ENCODE results near the gene TEKTIP1.
"Not testable (repeated sequence)": the region's sequence is repeated elsewhere in the genome, so short reads cannot be mapped to it uniquely, and the experiment has no call there.

TEKTIP1 gene

GRCh38 chr19:3578390-3578789 lies 39.4 kb downstream of the TEKTIP1 start:
- Histone ChIP-seq H3K9ac (ENCODE audit: low read depth, low read length, poor library complexity) (no peak overlapping the region), H2BK5ac (ENCODE audit: low read length) (no peak overlapping the region), H2AFZ (ENCODE audit: low read length) (no peak overlapping the region), H4K8ac (ENCODE audit: low read depth, low read length) (no peak overlapping the region), H3K14ac (ENCODE audit: low read length) (no peak overlapping the region), H2BK120ac (ENCODE audit: low read depth, low read length) (no peak overlapping the region), H3K27me3 (ENCODE audit: control insufficient read depth in 3 of 3, insufficient read depth in 3 of 3, low read depth in 1 of 3, low read length in 3 of 3) (peaks cover 0 to 29% (median under 1%) of the 10 kb centered on the region in 3 experiments), H4K91ac (ENCODE audit: low read depth, low read length, poor library complexity) (no peak overlapping the region), H2BK15ac (ENCODE audit: low read length) (no peak overlapping the region), H3K9me3 (replicated peaks in 1 of 2; ENCODE audit: control insufficient read depth in 2 of 2, insufficient read depth in 1 of 2, low read depth in 1 of 2, low read length in 2 of 2) (no peaks in the 10 kb centered on the region), H2BK12ac (ENCODE audit: low read length) (no peak overlapping the region), H3K4me2 (ENCODE audit: insufficient read depth, low read length, poor library complexity, severe bottlenecking) (no peak overlapping the region), H3K4me3 (ENCODE audit: low read length in 2 of 2) (no peak overlapping the region), H3K27ac (replicated peaks; ENCODE audit: low read length) (no peak overlapping the region), H3K79me1 (ENCODE audit: low read depth, low read length) (no peaks in the 10 kb centered on the region), H2AK5ac (ENCODE audit: low read depth, low read length) (no peak overlapping the region), H3K36me3 (replicated peaks in 1 of 2; ENCODE audit: control insufficient read depth in 2 of 2, insufficient read depth in 2 of 2, low read length in 2 of 2) (peaks cover 9 to 19% of the 10 kb centered on the region in 2 donors), H3K23ac (ENCODE audit: low read depth, low read length, poor library complexity) (no peak overlapping the region), H3K4me1 (ENCODE audit: control insufficient read depth in 2 of 2, insufficient read depth in 1 of 2, low read depth in 1 of 2, low read length in 2 of 2) (peaks cover 0 to 14% of the 10 kb centered on the region in 2 donors), H3K18ac (ENCODE audit: low read length) (no peak overlapping the region), H3K4ac (ENCODE audit: low read length) (no peak overlapping the region)
- no peak for DNase-seq (ENCODE audit: low spot score)
- no CpG with 5 or more reads among the region's 17 CpGs for WGBS, 2 donors (ENCODE audit: extremely low coverage in 2 of 2, insufficient read length in 2 of 2, insufficient replicate concordance in 1 of 2)

GRCh38 chr19:3580156-3580934 lies 41.4 kb downstream of the TEKTIP1 start:
- H2AFZ ChIP-seq (ENCODE audit: low read length): no peak overlapping the region
- H2BK15ac ChIP-seq (ENCODE audit: low read length): no peak overlapping the region
- no peak overlapping the region for H2BK120ac ChIP-seq (ENCODE audit: low read depth, low read length)
- H4K91ac ChIP-seq (ENCODE audit: low read depth, low read length, poor library complexity): no peak overlapping the region
- H2AK5ac ChIP-seq (ENCODE audit: low read depth, low read length): no peak overlapping the region
- no peak overlapping the region for H3K4me2 ChIP-seq (ENCODE audit: insufficient read depth, low read length, poor library complexity, severe bottlenecking)
- peaks cover 0 to 11% of the 10 kb centered on the region in 2 donors for H3K4me1 ChIP-seq (ENCODE audit: control insufficient read depth in 2 of 2, insufficient read depth in 1 of 2, low read depth in 1 of 2, low read length in 2 of 2)
- H2BK5ac ChIP-seq (ENCODE audit: low read length): no peak overlapping the region
- no peak for DNase-seq (ENCODE audit: low spot score)
- H3K14ac ChIP-seq (ENCODE audit: low read length): no peak overlapping the region
- H2BK12ac ChIP-seq (ENCODE audit: low read length): no peak overlapping the region
- peaks cover 0 to 35% (median 11%) of the 10 kb centered on the region in 3 experiments for H3K27me3 ChIP-seq (ENCODE audit: control insufficient read depth in 3 of 3, insufficient read depth in 3 of 3, low read depth in 1 of 3, low read length in 3 of 3)
- no peaks in the 10 kb centered on the region for H3K9me3 ChIP-seq (replicated peaks in 1 of 2; ENCODE audit: control insufficient read depth in 2 of 2, insufficient read depth in 1 of 2, low read depth in 1 of 2, low read length in 2 of 2)
- no peak overlapping the region for H3K23ac ChIP-seq (ENCODE audit: low read depth, low read length, poor library complexity)
- H3K18ac ChIP-seq (ENCODE audit: low read length): no peak overlapping the region
- no peak overlapping the region for H3K4me3 ChIP-seq (ENCODE audit: low read length in 2 of 2)
- H3K9ac ChIP-seq (ENCODE audit: low read depth, low read length, poor library complexity): no peak overlapping the region
- no CpG with 5 or more reads among the region's 11 CpGs for WGBS, 2 donors (ENCODE audit: extremely low coverage in 2 of 2, insufficient read length in 2 of 2, insufficient replicate concordance in 1 of 2)
- H4K8ac ChIP-seq (ENCODE audit: low read depth, low read length): no peak overlapping the region
- no peaks in the 10 kb centered on the region for H3K79me1 ChIP-seq (ENCODE audit: low read depth, low read length)
- H3K4ac ChIP-seq (ENCODE audit: low read length): no peak overlapping the region
- no peak overlapping the region for H3K27ac ChIP-seq (replicated peaks; ENCODE audit: low read length)
- H3K36me3 ChIP-seq (replicated peaks in 1 of 2; ENCODE audit: control insufficient read depth in 2 of 2, insufficient read depth in 2 of 2, low read length in 2 of 2): peaks cover 2 to 13% of the 10 kb centered on the region in 2 donors

- not testable (repeated sequence) for H2AFZ ChIP-seq (ENCODE audit: low read length); H3K4me1 ChIP-seq (ENCODE audit: control insufficient read depth in 2 of 2, insufficient read depth in 1 of 2, low read depth in 1 of 2, low read length in 2 of 2); H3K23ac ChIP-seq (ENCODE audit: low read depth, low read length, poor library complexity); H3K9me3 ChIP-seq (replicated peaks in 1 of 2; ENCODE audit: control insufficient read depth in 2 of 2, insufficient read depth in 1 of 2, low read depth in 1 of 2, low read length in 2 of 2); H3K36me3 ChIP-seq (replicated peaks in 1 of 2; ENCODE audit: control insufficient read depth in 2 of 2, insufficient read depth in 2 of 2, low read length in 2 of 2); H2BK15ac ChIP-seq (ENCODE audit: low read length); H2BK12ac ChIP-seq (ENCODE audit: low read length); H3K9ac ChIP-seq (ENCODE audit: low read depth, low read length, poor library complexity); H4K8ac ChIP-seq (ENCODE audit: low read depth, low read length); DNase-seq (ENCODE audit: low spot score); H3K14ac ChIP-seq (ENCODE audit: low read length); H4K91ac ChIP-seq (ENCODE audit: low read depth, low read length, poor library complexity); H2BK120ac ChIP-seq (ENCODE audit: low read depth, low read length); H2BK5ac ChIP-seq (ENCODE audit: low read length); H2AK5ac ChIP-seq (ENCODE audit: low read depth, low read length); H3K4me2 ChIP-seq (ENCODE audit: insufficient read depth, low read length, poor library complexity, severe bottlenecking); H3K4ac ChIP-seq (ENCODE audit: low read length); H3K18ac ChIP-seq (ENCODE audit: low read length); H3K79me1 ChIP-seq (ENCODE audit: low read depth, low read length); H3K4me3 ChIP-seq (ENCODE audit: low read length in 2 of 2); H3K27ac ChIP-seq (replicated peaks; ENCODE audit: low read length)
- no CpG with 5 or more reads among the region's 4 CpGs for WGBS, 2 donors (ENCODE audit: extremely low coverage in 2 of 2, insufficient read length in 2 of 2, insufficient replicate concordance in 1 of 2)
- peaks cover 8 to 41% (median 22%) of the 10 kb centered on the region in 3 experiments for H3K27me3 ChIP-seq (ENCODE audit: control insufficient read depth in 3 of 3, insufficient read depth in 3 of 3, low read depth in 1 of 3, low read length in 3 of 3)
Measured at GRCh38 chr19:3581792-3582191, 42.8 kb downstream of the TEKTIP1 start.

GRCh38 chr19:3584036-3584802 lies 45.2 kb downstream of the TEKTIP1 start:
- H3K4me3 ChIP-seq (ENCODE audit: low read length in 2 of 2); H3K23ac ChIP-seq (ENCODE audit: low read depth, low read length, poor library complexity); H2BK120ac ChIP-seq (ENCODE audit: low read depth, low read length); H2BK12ac ChIP-seq (ENCODE audit: low read length); H3K9ac ChIP-seq (ENCODE audit: low read depth, low read length, poor library complexity); H3K4ac ChIP-seq (ENCODE audit: low read length); H3K9me3 ChIP-seq (replicated peaks in 1 of 2; ENCODE audit: control insufficient read depth in 2 of 2, insufficient read depth in 1 of 2, low read depth in 1 of 2, low read length in 2 of 2); H2AK5ac ChIP-seq (ENCODE audit: low read depth, low read length); H4K91ac ChIP-seq (ENCODE audit: low read depth, low read length, poor library complexity); H2BK5ac ChIP-seq (ENCODE audit: low read length); H3K27ac ChIP-seq (replicated peaks; ENCODE audit: low read length); H3K4me1 ChIP-seq (ENCODE audit: control insufficient read depth in 2 of 2, insufficient read depth in 1 of 2, low read depth in 1 of 2, low read length in 2 of 2); H4K8ac ChIP-seq (ENCODE audit: low read depth, low read length); H2BK15ac ChIP-seq (ENCODE audit: low read length); H3K4me2 ChIP-seq (ENCODE audit: insufficient read depth, low read length, poor library complexity, severe bottlenecking); H3K14ac ChIP-seq (ENCODE audit: low read length); H2AFZ ChIP-seq (ENCODE audit: low read length); DNase-seq (ENCODE audit: low spot score); H3K79me1 ChIP-seq (ENCODE audit: low read depth, low read length); H3K36me3 ChIP-seq (replicated peaks in 1 of 2; ENCODE audit: control insufficient read depth in 2 of 2, insufficient read depth in 2 of 2, low read length in 2 of 2); H3K18ac ChIP-seq (ENCODE audit: low read length): not testable (repeated sequence)
- H3K27me3 ChIP-seq (ENCODE audit: control insufficient read depth in 3 of 3, insufficient read depth in 3 of 3, low read depth in 1 of 3, low read length in 3 of 3): peaks cover 8 to 28% (median 23%) of the 10 kb centered on the region in 3 experiments
- WGBS, 2 donors (ENCODE audit: extremely low coverage in 2 of 2, insufficient read length in 2 of 2, insufficient replicate concordance in 1 of 2): no CpG with 5 or more reads among the region's 15 CpGs

Data from neuronal stem cell (in vitro differentiated cells).